H1 (cell line): ENCODE data around the gene MOGAT3. TPM values are rescaled to one million over a fixed set of nuclear protein-coding genes. Genes with fewer than 3 reads are reported as not detected.

Experiments used
- ASH2L ChIP-seq: fragments of 200-600, 300-600 bp; sonication (generic); IDR thresholded peaks from one replicate; pipeline ENCODE4 v1.7.1; 2017; ENCODE audit warnings: low read length
- ATF3 ChIP-seq: IDR thresholded peaks from 2 replicates; pipeline ENCODE4 v1.6.1; 2011; ENCODE audit warnings: low read depth, mild to moderate bottlenecking, low read length; ENCODE audit not compliant: insufficient read depth
- BACH1 ChIP-seq: IDR thresholded peaks from 2 replicates; pipeline ENCODE4 v1.6.1; 2012; ENCODE audit warnings: low read length, improper control_type of control experiment
- CHD1 ChIP-seq: IDR thresholded peaks from 2 replicates; pipeline ENCODE4 v1.6.1; 2012; ENCODE audit warnings: low read depth, low read length, improper control_type of control experiment
- CREB1 ChIP-seq: IDR thresholded peaks from 2 replicates; pipeline ENCODE4 v1.6.1; 2012; ENCODE audit warnings: inconsistent platforms
- E2F6 ChIP-seq: IDR thresholded peaks from 2 replicates; pipeline ENCODE4 v1.6.1; 2012; ENCODE audit warnings: inconsistent platforms
- GTF2F1 ChIP-seq: IDR thresholded peaks from 2 replicates; pipeline ENCODE4 v1.6.1; 2012; ENCODE audit warnings: low read depth, low read length, improper control_type of control experiment, borderline replicate concordance
- HDAC2 ChIP-seq, 2 experiments: fragments of 300-600 bp in 1 of 2; sonication (generic) in 1 of 2; IDR thresholded peaks; 2 replicates each; pipeline ENCODE4 v1.6.1; 2011 to 2012; ENCODE audit warnings: low read depth in 2 of 2, low read length in 2 of 2, mild to moderate bottlenecking in 2 of 2, moderate library complexity in 2 of 2, borderline replicate concordance in 1 of 2, inconsistent platforms in 1 of 2
- HDAC6 ChIP-seq: IDR thresholded peaks from one replicate; pipeline ENCODE4 v1.7.1; 2012; ENCODE audit warnings: low read depth, mild to moderate bottlenecking, inconsistent platforms, low read length, moderate library complexity
- RFX5 ChIP-seq: IDR thresholded peaks from 2 replicates; pipeline ENCODE4 v1.6.1; 2011; ENCODE audit warnings: low read depth, low read length, improper control_type of control experiment, borderline replicate concordance
- SIN3A ChIP-seq, 2 experiments: IDR thresholded peaks in 1 of 2; conservative IDR thresholded peaks in 1 of 2; 2 replicates each; pipeline ENCODE4 v1.6.1; 2011 to 2012; ENCODE audit warnings: low read length in 2 of 2, improper control_type of control experiment in 1 of 2, low read depth in 1 of 2, mild to moderate bottlenecking in 1 of 2
- SIRT6 ChIP-seq: IDR thresholded peaks from one replicate; pipeline ENCODE4 v1.7.1; 2012; ENCODE audit warnings: low read length, inconsistent platforms
- SIX5 ChIP-seq: IDR thresholded peaks from 2 replicates; pipeline ENCODE4 v1.6.1; 2011; ENCODE audit warnings: mild to moderate bottlenecking, low read depth, low read length
- SP1 ChIP-seq: IDR thresholded peaks from 2 replicates; pipeline ENCODE4 v1.6.1; 2011; ENCODE audit warnings: low read depth, low read length
- SUZ12 ChIP-seq: fragments of 200-600 bp; sonication (generic); IDR thresholded peaks from 2 replicates; pipeline ENCODE4 v1.6.1; 2012; ENCODE audit warnings: mild to moderate bottlenecking, inconsistent platforms, low read length, moderate library complexity, mixed read lengths
- TEAD4 ChIP-seq: IDR thresholded peaks from 2 replicates; pipeline ENCODE4 v1.6.1; 2012; ENCODE audit warnings: low read depth, low read length, inconsistent platforms, mixed read lengths
- USF2 ChIP-seq: IDR thresholded peaks from 2 replicates; pipeline ENCODE4 v1.6.1; 2011; ENCODE audit warnings: low read length, improper control_type of control experiment
- polyA plus RNA-seq, 7 experiments: library from polyadenylated mRNA; depleted of rRNA in 3 of 7; stranded (reverse) in 5 of 7; unstranded in 2 of 7; fragments of >200 nt in 5 of 7; fragments of 200-250 nt in 2 of 7; gene quantifications; 1 replicate in 5 of 7; 2 replicates in 1 of 7; 4 replicates in 1 of 7; pipeline versions ENCODE4 v1.2.1 to v1.2.3, GENCODE V29; 2011 to 2013; ENCODE audit warnings: missing spikeins in 2 of 7, mixed read lengths in 2 of 7
- total RNA-seq: library from RNA; stranded (reverse); fragmentation: NEBNext Ultra II Directional; extraction: Animal tissue kit (Norgen Biotek cat#: 25700); gene quantifications from 2 replicates; pipeline ENCODE4 v1.2.1, GENCODE V29; 2021

The MOGAT3 gene
- total and polyA plus RNA-seq, 2 of the 8 experiments (the other 6 are each of a cell fraction or from before 2014, with no cell fraction given) = 0.21 to 0.82 TPM

GRCh38 chr7:101165075-101165957 lies 35.5 kb downstream of the MOGAT3 start, which contains the start of gene VGF (continued):
- TF ChIP-seq ATF3 (peak; percentile 86), E2F6 (no peak; the same call in 1 of the 2 replicates), HDAC6 (no peak), SIRT6 (no peak), USF2 (peak; percentile 97), SP1 (no peak), TEAD4 (no peak), CREB1 (peak; percentile 90), SUZ12 (no peak), BACH1 (0 out of 2 replicates have a peak, but pooled peaks have one; percentile 7), SIN3A (conservative IDR thresholded peaks at IDR 0.05 in 1 of 2, IDR thresholded peaks at IDR 0.05 in 1 of 2; ENCODE audit: low read depth in 1 of 2, low read length in 2 of 2) (peak; percentile 98 to 99), RFX5 (no peak), GTF2F1 (no peak), HDAC2 (IDR thresholded peaks at IDR 0.05; ENCODE audit: borderline replicate concordance in 1 of 2, low read depth in 2 of 2, low read length in 2 of 2) (peak in 1 of 2 experiments; percentile 71; a peak in 1 of 4 replicates), CHD1 (no peak), ASH2L (peak; percentile 65), SIX5 (no peak)
